Measurements from ENCODE around the gene HOXB13.

Gene HOXB13

DNA sequence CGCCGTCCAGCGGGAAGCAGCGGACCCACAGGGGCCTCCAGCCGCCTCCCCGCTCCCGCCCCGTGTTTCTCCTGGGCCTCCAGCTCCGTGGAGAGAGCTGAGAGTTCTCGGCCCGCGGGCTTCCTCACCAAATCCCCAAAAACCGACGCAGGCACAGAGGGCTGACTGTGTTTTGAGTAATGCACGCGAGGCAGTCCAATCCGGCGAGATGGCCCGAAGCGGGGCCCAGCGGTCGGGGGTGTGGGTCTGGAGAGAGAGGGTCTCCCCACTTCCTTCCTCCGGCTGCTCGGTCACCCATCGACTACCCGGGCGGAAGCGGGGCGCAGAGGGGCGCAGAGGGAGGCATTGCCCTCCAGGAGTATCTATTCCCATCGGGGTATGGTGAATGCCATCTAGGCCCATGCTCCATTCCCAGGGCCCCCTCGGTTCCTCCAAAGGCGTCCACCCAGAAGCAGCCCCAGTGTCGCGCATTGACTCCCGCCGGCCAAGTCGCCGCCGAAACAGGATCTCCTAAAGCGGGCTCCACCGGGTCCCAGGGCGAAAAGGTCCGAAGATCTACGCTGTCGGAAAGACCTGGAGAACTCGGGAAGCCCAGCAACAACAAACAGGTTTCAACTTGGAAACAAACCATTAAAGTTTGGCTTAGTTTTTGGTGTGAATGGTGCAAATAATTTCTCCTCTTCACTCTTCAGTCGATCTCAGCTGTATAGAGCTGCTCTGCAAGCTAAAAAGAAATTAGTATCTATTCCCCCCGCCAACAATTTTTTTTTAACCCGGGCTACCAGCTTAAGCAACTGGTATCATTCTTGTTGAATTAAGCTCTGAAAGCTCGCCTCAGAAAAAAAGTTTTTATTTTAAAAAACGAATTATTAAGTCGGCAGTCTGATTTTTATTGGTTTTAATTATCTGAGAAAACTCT, 19.2 kb upstream of the HOXB13 start:
- DNase-seq, result no peak

DNA sequence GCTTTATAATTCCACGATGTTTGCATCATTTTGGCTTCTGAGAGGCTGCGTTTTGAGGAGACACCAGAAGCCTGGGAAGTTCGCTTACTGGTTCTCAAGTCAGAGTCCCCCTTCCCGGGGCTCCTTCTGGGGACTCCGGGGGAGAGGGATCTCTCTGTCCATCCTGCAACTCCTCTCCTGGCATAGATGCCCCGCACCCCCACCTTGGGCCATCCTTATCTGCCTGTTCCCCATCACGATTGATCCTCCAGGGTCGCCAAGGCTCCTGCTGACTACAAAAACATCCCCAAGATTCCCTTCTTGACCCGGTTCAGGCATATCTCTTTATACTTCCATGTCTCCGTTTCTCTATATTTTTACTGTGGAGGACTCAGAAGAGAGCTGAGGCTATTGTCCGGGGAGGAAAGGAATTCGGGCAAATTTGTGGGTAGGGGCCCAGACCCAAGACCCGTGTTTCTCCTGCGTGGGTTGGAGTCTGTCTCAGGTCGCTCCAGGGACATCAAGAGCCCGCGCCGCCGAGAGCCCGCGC, 18.4 kb upstream of the HOXB13 start:
- no peak for DNase-seq

DNA sequence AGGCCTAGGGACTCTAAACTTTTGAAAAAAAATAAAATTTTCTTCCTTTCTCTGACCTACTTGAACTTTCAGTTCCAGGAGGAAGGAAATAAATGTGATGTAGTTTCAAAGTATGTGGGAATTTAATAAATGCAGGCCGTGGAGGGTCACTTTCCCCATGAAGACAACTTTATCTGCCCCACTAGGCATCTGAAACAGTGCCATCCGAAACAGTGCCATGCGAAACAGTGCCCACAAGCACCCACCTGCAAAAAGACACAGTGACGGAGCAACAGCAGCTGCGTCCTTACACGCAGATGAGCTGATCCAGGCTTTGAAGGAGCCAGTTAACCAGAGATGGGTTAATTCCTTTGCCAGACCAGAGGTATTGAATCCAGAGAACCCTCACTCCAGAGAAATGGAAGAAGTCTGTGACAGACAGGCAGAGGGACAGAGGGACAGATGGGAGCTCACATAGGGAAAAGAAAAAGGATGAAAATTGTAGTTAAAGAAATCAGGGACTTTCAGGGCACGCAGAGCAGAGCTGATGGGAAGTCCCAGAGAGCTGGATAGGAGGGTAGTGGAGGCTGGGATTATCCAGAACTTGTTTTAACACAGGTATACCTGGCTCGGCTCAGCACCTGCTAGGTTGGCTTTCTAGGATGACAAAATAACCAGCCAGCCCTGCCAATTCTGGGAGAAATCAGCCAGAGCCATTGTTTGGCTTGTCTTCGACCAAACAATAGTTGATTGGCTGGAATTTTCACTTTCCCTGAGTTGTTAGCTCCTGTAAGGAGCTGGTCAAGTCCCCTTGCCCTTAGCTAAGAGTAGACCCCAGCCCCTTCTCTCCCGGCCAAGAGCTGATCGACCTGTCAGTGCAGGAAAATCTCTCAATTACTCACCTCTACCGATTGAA, 17.1 kb upstream of the HOXB13 start:
- no peak for DNase-seq

DNA sequence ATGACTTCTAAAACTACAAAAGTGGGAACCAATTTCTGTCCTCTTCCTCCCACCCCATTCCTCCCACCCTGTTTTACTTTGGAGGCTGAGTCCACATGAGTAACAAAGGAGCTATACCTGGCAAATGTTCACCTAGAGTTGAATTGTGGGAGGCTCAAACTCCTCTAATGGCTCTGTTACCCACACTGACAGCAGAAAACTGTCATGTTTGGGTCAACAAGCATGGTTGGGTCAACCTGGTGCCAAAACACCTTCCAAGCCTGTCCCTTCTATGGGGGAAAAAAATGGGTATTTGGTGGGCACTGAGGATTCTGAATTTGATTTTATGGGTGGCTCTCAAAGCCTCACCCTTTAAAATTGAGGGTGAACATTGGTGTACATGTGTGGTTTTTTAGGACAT, 12.0 kb upstream of the HOXB13 start:
- DNase-seq, result no peak

DNA sequence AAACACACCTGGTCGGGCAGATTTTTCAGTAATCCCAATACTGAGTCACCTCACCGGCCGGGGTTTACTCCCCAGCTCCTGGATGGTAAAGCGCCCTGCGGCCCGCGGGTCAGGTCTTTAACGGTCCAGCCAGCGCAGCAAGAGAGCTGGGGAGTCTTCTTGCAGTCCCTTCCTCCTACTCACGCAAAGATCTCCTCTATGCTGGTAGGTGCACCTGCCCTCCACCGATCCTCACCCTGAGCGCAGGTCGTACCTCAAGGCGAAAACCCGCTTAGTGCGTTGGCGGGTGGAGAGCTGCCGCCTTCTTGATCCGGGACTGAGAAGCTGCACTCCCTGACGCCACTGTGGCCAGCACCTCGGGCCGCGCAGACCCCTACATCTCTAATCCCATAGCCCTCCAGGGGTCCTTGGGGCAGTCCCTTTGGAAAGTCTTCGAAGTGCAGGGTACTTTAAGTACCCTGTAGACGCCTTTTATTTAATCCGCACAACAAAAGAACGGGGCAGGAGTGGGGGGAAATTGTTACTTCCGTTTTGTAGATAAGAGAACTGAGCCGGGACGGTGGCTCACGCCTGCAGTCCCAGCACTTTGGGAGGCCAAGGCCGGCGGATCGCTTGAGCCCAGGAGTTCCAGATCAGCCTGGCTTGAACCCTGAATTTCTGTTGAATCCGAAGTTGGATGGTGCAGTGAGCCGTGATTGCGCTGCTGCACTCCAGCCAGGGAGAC, 10.4 kb upstream of the HOXB13 start:
- DNase-seq, result no peak

DNA sequence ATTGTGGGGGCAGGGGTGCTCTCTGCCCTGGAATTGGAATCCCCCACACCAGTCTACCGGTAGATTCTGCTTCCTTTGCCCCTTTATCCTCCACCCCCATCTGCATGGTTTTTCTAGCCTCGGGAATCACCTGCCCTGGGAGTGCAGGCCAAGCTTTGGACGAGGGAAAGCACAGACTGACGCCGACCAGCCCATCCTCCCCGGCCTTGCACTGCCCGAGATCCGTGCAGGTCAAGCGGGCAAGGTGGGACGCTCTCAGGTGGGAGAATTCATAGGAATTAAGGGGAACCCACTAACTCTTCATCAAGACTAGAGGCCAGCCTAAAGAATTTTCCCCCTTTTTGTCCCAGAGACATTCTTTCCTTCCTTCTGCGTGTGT, 9.9 kb upstream of the HOXB13 start:
- no peak for DNase-seq

DNA sequence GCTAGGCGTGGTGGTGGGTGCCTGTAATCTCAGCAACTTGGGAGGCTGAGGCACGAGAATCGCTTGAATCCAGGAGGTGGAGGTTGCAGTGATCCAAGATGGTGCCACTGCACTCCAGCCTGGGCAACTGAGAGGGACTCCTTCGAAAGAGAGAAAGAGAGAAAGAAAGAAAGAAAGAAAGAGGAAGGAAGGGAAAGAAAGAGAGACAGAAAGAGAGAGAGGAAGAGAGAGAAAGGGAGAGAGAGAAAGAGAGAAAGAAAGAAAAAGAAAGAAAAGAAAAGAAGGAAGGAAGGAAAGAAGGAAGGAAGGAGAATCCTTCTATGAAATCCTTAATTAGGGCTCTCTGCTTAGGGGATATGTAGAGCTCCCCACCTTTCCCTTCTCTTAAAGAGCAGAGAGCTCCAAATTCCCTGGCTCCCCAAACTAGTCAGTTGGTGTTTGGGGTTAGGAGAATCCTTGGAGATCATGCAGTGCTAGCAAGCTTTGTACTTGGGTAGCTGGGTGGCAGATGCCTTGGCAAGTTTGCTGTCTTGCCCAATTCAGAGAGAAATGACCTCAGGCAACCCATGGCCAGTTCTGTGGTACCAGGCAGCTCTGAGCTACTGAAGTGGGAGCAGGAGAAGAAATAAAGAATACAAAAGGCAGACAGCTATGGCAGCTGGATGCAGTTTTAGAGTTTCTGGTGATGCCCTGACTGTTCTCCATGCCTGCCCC, 8.9 kb upstream of the HOXB13 start:
- DNase-seq, result no peak

DNA sequence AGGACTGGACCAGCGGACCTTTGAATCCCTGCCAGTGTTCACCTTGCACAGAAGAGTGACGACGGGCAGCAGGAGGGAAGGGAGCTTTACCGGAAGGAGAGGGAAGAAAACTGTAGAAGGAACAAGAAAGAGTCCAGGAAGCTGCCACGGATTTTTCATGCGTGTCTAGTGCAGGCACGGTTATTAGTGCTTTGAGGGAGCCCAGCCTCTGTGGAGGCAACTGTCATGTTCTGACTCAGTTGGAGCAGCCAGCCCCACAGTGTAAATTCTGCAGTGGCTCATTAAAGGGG, 6.5 kb upstream of the HOXB13 start:
- no peak for DNase-seq

DNA sequence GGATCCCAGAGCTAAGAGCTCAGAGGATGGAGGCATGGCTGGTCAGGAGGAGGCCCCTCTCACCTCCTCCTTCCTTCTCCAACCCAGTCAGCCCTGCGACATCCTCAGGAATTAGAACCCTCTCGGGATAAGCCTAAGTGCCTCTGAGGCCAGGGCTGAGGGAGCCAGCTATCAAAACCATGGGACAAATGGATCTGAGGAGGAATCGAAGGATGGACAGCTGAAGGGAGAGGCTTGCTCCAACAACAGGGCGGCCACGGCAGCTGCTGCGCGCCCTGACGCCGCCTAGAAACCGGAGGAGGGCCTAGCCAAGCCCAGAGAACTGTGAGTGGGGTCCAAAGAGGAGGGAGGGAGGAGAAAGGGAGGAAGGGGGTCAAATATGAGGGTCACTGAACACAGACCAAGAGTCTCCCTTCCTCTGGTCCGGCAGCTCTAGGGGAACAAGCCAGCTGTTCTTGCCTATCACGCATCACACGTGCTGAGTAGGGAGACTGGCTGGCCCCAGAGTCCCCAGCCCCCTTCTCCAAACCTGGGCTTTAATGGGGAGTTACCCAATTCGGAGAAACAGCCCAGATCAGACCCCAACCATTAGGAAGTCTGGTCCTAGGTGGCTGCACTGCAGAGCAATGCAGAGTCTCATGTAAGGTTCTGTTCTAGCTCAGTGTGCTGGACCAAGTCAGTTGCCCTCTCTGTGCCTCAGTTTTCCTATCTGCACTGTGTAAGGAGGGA, 5.9 kb upstream of the HOXB13 start:
- no peak for DNase-seq

DNA sequence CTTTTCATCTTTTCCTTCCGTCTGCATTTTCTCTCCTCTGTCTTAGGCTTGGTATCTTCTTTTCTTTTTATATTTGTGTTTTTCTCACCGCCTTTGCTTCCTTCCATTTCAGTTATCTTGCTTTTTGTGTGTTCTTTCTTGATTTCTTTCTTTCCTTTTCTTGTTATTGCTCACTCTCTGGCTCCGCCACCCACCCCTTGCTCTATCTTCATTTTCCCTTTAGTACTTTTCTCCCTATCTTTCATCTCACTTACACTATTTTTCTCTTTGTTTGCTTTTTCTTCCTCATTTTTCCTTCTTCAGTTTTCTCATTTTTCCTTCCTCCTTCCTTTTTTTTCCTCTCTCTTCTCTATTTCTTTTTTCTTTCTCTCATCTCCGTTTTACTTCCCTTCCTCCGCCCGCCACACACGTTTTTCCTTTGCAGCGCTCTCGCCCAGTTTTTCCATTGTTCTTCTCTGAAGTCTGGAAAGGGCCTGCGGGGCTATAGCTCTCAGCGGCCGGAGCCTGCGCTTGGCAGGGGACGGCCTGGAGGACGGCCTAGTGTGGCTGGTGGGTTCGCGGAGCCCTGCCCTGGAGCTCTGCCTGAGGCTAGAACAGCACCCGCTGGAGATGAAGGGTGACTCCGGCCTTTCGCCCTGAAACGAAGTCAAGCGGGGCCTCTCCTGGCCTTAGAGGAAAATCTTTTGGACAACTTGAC, 5.2 kb upstream of the HOXB13 start:
- DNase-seq, result no peak

DNA sequence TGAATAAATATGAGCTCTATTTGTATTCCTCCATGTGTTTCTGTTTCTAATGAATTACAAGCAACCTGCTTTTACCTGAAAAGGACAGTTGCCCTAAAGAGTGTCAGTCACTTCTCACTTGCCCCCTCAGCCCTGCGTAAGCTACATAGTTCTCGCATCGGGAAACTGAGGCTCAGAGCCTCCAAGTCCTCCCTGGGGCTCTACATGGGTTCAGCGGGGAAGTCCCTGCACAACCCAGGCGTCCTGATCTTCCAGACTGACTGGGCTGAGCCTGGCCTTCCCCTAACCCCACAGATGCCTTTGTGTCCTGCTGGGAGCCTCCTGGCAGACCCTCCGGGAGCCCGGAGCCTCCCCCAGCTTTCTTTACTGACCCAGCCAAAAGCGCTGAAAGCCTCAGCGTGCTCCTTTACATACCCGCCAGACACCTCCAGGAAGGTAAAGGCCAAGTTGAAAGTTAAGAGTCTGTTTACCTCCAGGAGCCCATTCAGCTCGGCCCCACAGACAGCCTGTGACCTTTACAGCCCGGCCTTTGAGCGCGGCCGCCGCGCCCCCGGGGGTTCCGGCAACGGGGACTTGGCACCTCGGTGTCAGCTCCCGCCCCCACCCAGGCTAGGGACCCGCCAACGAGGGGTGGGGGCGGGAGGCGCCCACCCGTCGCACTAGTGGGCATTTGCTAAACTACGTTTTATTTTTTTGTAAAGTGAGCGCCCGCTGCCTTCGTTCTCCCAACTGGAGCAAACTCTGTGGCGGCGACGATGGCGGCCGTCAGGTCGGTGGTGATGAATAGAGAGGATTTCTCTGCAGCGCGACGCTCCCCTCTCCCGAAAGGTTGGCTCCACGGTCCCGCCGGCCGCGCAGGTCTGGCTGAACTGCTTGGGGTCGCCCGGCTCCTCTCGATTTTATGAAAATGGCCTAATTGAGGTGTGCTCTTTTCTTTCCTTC, 4.4 kb upstream of the HOXB13 start:
- DNase-seq, result no peak

DNA sequence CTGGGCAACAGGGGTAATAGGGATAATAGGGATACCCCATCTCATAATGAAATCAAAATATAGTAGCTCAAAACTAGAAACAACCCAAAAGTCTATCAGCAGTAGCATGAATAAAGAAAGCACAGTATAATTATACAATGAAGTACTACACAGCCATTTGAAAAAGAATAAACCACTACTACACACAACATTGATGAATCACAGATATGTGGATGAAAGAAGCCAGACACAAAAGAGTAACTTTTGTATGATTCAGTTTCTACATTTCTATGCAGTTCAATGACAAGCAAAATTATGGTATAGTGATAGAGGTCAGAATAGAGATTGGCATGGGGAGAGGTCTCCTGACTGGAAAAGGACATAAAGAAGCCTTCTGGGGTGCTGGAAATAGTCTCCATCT, 2.8 kb upstream of the HOXB13 start:
- no peak for DNase-seq

DNA sequence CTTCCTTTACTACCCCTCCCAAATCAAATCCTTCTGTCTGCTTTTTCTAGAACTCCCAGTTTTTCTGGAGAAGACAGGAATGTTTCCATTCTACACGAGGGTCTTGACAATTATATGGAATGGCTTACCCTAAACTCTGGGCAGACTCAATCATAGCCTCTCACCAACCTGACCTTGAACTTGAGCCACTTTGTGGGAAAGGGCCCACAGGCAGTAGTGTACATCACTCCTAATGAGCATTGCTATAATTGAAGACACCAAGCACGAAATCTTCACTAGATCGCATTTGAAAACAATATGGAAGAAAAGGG, 1.6 kb upstream of the HOXB13 start:
- DNase-seq, result no peak

DNA sequence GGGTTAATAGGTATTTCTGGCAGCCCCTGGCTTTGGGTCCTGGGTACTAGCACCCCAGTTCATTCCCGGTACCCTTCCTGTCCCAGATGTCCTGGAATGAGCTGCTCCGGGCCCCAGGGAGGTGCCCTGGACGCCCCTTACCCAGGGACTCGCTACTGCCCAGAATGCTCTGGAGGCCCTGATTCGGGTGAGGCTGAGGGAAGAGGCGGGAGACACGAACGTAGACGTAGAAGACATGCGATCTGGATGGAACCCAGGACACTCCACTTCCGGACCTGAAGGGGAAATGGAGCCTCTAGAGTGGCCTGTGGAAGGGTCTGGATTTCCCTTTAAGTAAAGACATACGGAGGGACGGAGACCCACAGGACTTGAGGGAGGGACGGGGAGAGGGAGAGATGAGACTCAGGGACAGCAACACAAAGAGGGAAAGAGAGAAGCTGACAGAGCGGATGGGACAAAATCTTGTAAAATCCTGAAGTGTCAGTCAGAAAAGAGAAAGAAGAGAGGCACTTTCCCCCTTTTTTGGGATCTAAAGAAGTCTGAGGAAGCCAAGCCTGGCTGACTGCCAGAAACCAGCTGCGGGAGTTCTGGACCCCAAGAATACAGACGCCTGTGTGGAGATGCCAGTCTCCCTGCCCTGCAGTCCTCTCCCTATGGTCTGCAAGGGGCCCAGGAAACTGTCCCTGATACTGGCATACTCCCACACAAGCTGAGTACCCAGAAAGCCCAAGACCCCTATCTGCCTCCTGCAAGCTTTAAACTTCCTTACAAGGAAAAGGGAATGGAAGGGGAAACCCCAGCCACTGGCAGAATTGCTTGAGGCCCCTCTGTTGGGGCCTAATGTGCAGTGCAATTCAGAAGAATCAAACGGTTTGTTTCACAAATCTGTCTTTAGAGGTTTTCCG, 1.0 kb upstream of the HOXB13 start:
- no peak for DNase-seq

DNA sequence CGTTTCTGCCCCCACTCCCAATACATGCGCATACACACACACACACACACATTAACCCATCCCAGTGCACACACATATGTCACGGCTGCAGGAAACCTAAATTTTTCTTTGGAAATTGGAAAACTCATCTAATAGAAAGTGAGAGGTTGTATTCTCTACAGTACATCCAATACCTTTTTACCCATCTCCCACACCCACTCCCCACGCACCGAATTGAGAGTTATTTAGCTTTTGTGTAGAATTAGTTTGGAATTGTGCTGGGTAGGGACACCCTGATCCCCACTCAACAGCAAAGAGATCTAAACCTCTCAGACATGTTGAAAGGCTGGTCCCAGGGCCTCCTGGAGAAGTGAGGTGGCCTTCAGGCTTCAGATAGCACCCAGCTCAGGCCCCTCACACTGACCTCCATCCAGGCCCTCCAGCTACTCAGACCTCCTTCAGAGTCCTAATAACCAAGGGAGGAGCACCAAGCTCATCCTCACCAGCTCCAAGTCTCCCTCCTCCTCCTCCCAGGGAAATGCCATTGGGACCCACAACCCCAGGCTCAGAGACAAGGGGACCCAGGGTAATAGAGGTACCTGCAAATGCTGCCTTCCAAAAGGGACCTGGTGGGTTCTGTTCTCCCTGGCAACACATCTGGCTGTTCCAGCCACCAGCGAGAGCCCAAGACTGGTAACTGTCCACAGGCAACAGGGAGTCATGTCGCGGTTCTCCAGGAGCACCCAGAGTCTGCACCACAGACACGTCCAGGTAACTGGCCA, 955 bp downstream of the HOXB13 start:
- no peak for DNase-seq

DNA sequence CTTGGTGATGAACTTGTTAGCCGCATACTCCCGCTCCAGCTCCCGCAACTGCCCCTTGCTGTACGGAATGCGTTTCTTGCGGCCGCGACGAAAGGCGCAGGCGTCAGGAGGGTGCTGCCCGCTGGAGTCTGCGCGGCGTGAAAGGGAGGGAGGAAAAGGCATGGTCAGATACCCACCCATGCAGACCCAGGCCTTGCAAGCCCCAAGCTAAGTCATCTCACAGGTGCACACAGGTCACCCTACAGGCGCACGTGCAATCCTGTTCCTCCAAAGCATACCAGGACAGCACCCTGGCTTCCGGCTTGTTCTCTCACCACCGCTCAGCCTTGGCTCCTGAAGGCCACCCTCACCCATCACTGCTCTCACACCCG, 1.6 kb downstream of the HOXB13 start:
- DNase-seq, result no peak

DNA sequence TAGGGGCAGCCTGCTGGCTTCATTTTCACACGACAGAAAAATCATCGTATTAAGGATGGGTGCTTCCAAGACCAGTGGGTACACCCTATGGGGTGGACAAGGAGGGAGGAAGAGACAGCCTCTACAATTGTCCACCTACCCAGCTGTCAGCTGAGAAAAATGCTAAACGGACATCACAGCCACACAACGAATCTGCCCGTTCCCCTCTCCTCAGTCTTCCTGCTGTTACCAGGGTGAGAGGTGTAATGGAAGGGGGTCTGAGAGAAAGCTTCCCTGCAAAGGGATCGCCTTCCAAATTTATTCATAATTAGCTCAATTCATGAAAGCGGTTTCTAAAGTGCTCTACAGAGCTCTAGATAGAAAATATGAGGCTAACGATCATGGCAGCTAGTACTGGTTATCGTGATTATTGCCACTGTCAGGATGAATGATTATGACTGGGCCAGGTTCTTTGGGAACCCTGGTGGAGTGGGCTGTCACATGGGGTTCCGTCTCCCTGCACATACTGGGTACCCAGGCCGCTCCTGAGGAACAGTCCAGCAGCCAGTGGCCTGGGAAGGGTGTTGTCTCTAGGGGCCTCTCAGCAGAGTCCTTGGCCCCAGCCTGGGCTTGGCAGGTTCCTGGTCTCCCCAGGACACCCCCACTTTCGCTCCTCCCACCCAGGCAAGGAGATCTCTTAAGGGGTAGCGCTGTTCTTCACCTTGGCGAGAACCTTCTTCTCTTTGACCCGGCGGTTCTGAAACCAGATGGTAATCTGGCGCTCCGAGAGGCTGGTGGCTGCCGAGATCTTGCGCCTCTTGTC, 2.2 kb downstream of the HOXB13 start:
- DNase-seq, result no peak
